NCI-H446 (cell line): ENCODE measurements around the gene DYDC2.

Source experiments
- DNase-seq, 2 experiments: peaks; one replicate each; lab custom pipeline; 2025; lab: John Stamatoyannopoulos, UW

The DYDC2 gene

GRCh38 chr10:80371467-80371866 lies 14.9 kb downstream of the DYDC2 start:
- no peak for DNase-seq

DNA sequence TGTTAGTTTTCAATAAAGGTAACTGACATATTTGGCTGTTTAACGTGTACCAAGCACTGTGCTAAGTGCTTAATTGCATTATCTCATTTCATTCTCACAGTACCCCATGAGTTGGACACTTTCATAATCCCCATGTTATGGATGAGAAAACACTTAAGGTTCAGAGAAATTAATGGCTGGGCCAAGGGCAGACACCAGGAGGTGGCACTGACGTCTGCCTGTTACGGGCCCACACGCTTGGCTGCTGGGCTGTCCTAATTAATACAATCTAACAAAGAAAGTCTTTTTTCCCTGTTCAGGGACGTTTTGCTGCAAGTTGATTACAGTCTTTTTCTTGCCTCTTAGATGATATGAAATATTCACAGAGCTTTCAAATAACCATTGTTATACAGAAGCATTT lies 16.1 kb downstream of the DYDC2 start:
- DNase-seq: no peak

GRCh38 chr10:80373502-80373901 lies 16.9 kb downstream of the DYDC2 start:
- DNase-seq: no peak

DNA sequence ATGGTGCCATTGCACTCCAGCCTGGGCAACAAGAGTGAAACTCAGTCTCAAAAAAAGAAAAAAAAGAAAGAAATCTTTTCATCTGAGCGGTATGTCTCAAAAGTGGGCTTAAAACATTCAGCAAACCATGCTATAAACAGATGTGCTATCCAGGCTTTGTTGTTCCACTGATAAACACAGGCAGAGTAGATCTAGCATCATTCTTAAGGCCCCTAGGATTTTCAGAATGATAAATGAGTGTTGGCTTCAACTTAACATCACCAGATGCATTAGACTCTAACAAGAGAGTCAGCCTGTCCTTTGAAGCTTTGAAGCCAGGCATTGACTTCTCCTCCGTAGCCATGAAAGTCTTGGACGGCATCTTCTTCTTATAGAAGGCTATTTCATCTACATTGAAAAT lies 23.1 kb downstream of the DYDC2 start:
- DNase-seq: no peak

GRCh38 chr10:80380185-80380584 lies 23.6 kb downstream of the DYDC2 start:
- no peak for DNase-seq

DNA sequence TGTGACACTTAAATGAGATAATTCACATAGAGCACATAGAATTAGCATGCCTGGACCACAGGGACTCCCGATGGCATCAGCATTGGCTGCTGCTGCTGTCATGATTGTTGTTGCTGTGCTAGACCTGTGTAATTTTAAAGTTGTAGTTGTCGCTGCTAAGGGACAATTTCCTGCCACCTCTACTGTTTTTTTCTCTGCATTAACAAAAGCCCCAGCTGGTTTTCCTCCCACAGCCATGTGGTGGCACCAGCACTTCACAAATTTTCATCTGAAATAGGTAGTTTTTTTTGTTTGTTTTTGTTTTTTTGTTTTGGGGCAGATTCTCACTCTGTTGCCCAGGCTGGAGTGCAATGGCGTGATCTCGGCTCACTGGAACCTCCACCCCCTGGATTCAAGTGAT lies 26.4 kb downstream of the DYDC2 start:
- peak in 1 of 2 experiments; percentile 27 for DNase-seq

- DNase-seq: no peak
Measured at GRCh38 chr10:80390740-80391139, 34.2 kb downstream of the DYDC2 start.

DNA sequence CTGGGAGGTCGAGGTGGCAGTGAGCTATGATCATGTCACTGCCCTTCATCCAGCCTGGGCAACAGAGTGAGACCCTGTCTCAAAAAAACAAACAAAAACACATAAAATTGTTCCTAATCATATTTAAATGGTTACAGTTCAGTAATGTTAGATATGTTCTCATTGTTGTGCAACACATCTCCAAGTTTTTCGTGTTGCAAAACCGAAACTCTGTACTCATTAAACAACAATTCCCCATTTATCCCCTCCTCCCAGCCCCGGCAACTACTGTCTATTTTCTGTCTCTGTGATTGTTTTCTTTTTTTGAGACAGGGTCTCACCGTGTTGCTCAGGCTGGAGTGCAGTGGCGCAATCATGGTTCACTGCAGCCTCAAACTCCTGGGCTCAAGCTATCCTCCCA lies 35.7 kb downstream of the DYDC2 start:
- no peak for DNase-seq

DNA sequence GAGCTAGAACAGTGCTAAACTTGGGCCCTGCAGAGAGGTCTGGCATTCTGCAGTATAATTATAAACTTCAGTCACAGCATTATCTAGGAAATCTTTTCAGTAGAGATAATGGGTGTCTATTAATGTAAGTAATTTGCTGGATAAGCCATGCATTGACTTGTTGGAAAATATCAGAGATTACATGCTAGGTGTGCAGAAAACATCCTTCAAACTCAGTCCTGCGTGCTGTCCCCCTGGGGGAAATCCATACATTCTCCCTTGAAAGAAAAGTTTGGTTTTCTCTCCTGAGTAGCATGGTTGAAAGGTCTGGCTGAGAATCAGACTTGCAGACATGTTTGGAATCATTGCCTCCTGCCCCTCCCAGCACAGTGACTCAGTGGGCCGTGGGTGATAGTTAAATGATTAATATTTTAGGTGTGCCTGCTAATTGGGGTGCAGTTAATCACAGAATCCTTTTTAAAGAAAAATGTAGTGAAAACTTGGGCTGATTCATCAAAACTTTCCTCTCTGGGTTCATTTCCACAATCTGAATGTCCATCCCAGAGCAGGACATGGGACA lies 37.9 kb downstream of the DYDC2 start:
- no peak for DNase-seq

DNA sequence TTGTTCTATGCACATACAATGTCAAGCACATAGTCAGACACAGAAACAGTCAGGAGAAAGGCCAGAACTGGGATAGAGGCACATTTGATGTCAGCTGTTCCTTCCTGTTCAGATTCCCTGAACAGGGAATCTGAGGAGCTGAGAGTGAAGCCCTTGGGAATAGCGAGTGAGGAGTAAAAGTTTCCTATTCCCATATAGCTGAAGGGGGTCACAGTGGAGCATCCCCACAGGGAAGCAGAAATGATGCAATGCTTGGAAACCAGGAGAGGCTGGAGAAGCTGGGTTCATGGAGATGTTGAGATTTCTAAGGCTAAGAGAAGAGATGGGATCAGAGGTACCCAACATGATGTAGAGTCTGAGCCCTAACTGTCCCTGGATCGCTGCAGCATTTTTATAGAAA lies 40.4 kb downstream of the DYDC2 start:
- no peak for DNase-seq

DNA sequence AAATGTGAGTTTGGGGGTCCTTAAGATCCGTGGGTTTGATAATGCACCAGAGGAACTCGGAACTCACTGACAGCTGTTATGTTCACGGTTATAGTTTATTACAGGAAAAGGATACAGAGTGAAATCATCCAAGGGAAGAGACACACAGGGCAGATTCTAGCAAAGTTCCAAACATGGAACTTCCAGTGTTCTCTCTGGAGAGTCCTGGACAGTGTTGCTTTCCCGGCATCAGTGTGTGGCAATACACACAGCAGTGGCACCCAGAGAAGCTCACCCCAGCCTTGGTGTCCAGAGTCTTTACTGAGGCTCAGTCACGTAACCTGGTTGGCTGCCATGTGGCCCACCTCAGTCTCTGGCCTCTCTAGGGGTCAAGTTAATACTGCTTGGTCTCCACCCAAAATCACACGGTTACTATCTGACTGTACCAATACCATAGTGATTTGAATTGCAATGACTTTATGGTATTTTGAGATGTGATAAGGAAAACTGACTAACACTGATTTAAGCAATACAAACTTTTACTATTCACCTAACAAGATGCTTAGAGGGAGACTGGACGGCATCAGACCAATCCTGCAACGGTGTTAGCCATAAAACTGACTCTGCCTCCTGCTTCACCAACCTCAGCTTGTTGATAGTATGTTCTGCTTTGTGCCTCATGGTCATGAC lies 43.7 kb downstream of the DYDC2 start:
- no peak for DNase-seq

GRCh38 chr10:80405035-80405434 lies 48.5 kb downstream of the DYDC2 start:
- DNase-seq: no peak

- DNase-seq: no peak
Measured at GRCh38 chr10:80405626-80406025, 49.0 kb downstream of the DYDC2 start.

- DNase-seq: no peak
Measured at GRCh38 chr10:80406204-80406603, 49.6 kb downstream of the DYDC2 start.

GRCh38 chr10:80407812-80408241 lies 51.2 kb downstream of the DYDC2 start:
- DNase-seq: no peak

- DNase-seq: peak in 1 of 2 experiments; percentile 81
Measured at GRCh38 chr10:80408242-80409101, 51.9 kb downstream of the DYDC2 start, which contains the start of gene PRXL2A. PRXL2A (plus strand) TSS chr10:80408551; CDS start chr10:80420468, 11,917 bp downstream.

DNA sequence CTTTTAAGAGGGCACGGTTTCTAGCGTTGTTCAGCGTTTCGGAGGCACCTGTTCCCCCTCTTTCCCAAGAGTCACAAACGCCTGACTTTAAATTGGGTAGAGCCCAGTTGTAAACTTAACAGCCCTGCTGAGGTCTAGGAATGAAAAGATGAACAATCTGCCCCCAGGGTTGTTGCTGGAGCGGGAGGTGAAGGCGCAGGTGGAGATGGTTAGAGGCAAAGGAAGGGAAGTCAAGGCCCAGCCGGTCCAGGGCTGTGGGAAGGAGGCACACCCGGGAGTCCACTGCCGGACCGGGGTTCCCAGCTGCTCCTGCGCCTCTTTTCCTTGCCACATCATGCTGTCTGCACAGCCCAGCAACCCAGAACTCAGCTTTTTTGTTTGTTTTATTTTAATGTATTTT lies 52.5 kb downstream of the DYDC2 start:
- DNase-seq: no peak

GRCh38 chr10:80410122-80410521 lies 53.5 kb downstream of the DYDC2 start:
- no peak for DNase-seq

DNA sequence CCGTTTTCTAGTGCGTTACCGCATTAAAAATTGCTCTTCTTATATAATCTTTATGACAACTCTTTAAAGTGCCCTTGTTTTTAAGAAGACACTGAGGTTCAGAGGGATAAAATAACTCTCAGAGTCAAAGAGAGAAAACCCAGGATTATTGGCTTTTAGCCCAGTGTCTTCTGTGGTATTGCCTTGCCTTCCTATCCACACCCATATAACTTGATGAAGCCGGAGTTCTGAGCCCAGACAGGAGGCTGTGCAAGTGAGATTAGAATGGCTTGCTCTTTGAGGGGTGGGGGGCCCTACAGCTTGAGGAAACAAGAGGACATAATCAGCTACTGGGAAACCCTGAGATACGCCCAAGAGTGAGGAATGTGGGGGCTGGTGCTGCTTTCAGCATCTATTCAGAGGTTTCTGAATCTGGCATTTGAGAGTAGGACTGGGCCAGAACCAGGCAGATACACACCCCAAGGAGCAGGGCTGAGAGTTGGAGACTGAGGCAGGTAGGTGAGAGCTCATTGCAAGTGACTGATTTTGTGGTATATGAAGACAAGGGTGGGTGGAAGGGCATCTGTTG lies 54.1 kb downstream of the DYDC2 start:
- DNase-seq: peak in 1 of 2 experiments; percentile 0

DNA sequence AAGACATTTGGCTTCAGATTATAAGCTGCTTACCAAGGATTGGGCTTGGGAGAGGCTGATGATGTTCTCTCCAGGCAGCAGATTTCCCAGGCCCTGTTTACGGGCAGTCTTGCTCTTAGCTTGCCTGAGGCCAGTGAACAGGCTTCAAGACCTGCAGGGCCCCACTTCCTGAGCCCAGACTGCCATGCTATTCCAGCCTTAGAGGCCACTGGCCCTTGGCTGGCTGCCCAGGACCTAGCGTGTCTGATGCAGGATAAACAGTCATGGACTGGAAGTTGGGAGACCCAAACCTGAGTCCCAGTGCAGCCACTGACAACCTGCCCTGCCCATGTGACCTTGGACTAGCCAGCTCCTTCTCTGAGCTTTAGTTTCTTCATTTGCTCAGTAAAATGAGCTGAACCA lies 54.7 kb downstream of the DYDC2 start:
- DNase-seq: no peak

GRCh38 chr10:80411681-80412220 lies 55.2 kb downstream of the DYDC2 start:
- DNase-seq: no peak

GRCh38 chr10:80412486-80412885 lies 55.9 kb downstream of the DYDC2 start:
- DNase-seq: no peak
